H1 (cell line): ENCODE measurements around the gene NCAPG. TPM values are rescaled to one million over a fixed set of nuclear protein-coding genes. Genes with fewer than 3 reads are reported as not detected.

Experiments used
- CTCF ChIA-PET: fragments of 300-600 bp; sonication (Branson Sonifier 250); formaldehyde crosslinking; loops from one replicate; lab custom pipeline; 2021; ENCODE audit not compliant: partially characterized antibody; lab: Charles Lee
- POLR2A ChIA-PET: fragments of 300-600 bp; sonication (Branson Sonifier 250); formaldehyde crosslinking; loops from one replicate; lab custom pipeline; 2021; ENCODE audit warnings: inconsistent platforms; ENCODE audit not compliant: partially characterized antibody; lab: Charles Lee
- DNase-seq, 2 experiments: peaks; one replicate each; pipeline versions ENCODE4 v3.0.0 to v3.0.0-alpha.2; 2010 to 2022; ENCODE audit warnings: low spot score in 2 of 2, low read depth in 1 of 2, mixed read lengths in 1 of 2
- FAIRE-seq: peaks from 2 replicates; lab custom pipeline; 2011; peaks lifted over from hg19 to GRCh38; lab: Jason Lieb, UNC
- H2AFZ ChIP-seq: 2 replicates; pipeline ENCODE4 v1.8.1; 2012; ENCODE audit warnings: low read length, inconsistent platforms
- H2AK5ac ChIP-seq: 2 replicates; pipeline ENCODE4 v1.6.1; 2013; ENCODE audit warnings: low read depth, low read length
- H2BK120ac ChIP-seq: replicated peaks from 2 replicates; pipeline ENCODE3; 2013; ENCODE audit warnings: low read depth, low read length, inconsistent platforms
- H2BK12ac ChIP-seq: 2 replicates; pipeline ENCODE4 v1.6.1; 2013; ENCODE audit warnings: low read depth, low read length
- H2BK15ac ChIP-seq: 2 replicates; pipeline ENCODE4 v1.6.1; 2013; ENCODE audit warnings: low read length
- H2BK20ac ChIP-seq: 2 replicates; pipeline ENCODE4 v1.6.1; 2013; ENCODE audit warnings: low read length
- H2BK5ac ChIP-seq: 2 replicates; pipeline ENCODE4 v1.6.1; 2013; ENCODE audit warnings: low read depth, low read length
- H3K14ac ChIP-seq: 2 replicates; pipeline ENCODE4 v1.6.1; 2013; ENCODE audit warnings: inconsistent platforms; ENCODE audit not compliant: insufficient read length
- H3K18ac ChIP-seq: 2 replicates; pipeline ENCODE4 v1.6.1; 2013; ENCODE audit warnings: low read length; ENCODE audit errors: extremely low read depth
- H3K23ac ChIP-seq: 2 replicates; pipeline ENCODE4 v1.6.1; 2013; ENCODE audit warnings: inconsistent platforms; ENCODE audit not compliant: insufficient read length
- H3K23me2 ChIP-seq: 2 replicates; pipeline ENCODE4 v1.6.1; 2013; ENCODE audit warnings: low read depth, low read length
- H3K27ac ChIP-seq: 2 replicates; pipeline ENCODE4 v1.6.1; 2011; ENCODE audit warnings: low read depth, low read length, inconsistent platforms
- H3K27me3 ChIP-seq, 4 experiments: replicated peaks in 1 of 4; 1 replicate in 1 of 4; 2 replicates in 3 of 4; pipeline versions ENCODE4 v1.6.1 to v1.8.1; 2011 to 2013; ENCODE audit warnings: low read length in 3 of 4, mild to moderate bottlenecking in 3 of 4, inconsistent platforms in 2 of 4, mixed read lengths in 2 of 4, moderate library complexity in 1 of 4; ENCODE audit not compliant: control insufficient read depth in 3 of 4, insufficient read depth in 3 of 4; ENCODE audit errors: extremely low read depth in 1 of 4
- H3K36me3 ChIP-seq, 4 experiments: 2 replicates each; pipeline versions ENCODE4 v1.6.1 to v1.8.1; 2011 to 2013; ENCODE audit warnings: mild to moderate bottlenecking in 4 of 4, low read length in 3 of 4, moderate library complexity in 2 of 4, control low read depth in 1 of 4, inconsistent platforms in 1 of 4; ENCODE audit not compliant: insufficient read depth in 4 of 4, control insufficient read depth in 2 of 4
- H3K4ac ChIP-seq: replicated peaks from 2 replicates; pipeline ENCODE3; 2013; ENCODE audit warnings: low read length, low read depth, mixed read lengths, inconsistent platforms; ENCODE audit not compliant: insufficient read length
- H3K4me1 ChIP-seq, 4 experiments: replicated peaks in 1 of 4; 1 replicate in 1 of 4; 2 replicates in 3 of 4; pipeline versions ENCODE4 v1.6.1 to v1.8.1; 2011 to 2013; ENCODE audit warnings: low read length in 3 of 4, inconsistent platforms in 2 of 4, mixed read lengths in 1 of 4; ENCODE audit not compliant: insufficient read depth in 4 of 4, control insufficient read depth in 3 of 4
- H3K4me2 ChIP-seq, 2 experiments: 2 replicates each; pipeline versions ENCODE4 v1.6.1 to v1.8.1; 2011 to 2013; ENCODE audit warnings: low read depth in 2 of 2, low read length in 2 of 2, control low read depth in 1 of 2, inconsistent platforms in 1 of 2, mild to moderate bottlenecking in 1 of 2; ENCODE audit not compliant: insufficient read depth in 1 of 2
- H3K4me3 ChIP-seq, 4 experiments: fragments of 200-600, 300-600 bp in 1 of 4; sonication (generic), shearing (Covaris generic), sonication (Bioruptor Twin) in 1 of 4; 2 replicates each; pipeline versions ENCODE4 v1.5.1 to v1.8.1; 2011 to 2016; ENCODE audit warnings: low read length in 4 of 4, low read depth in 3 of 4, control low read depth in 2 of 4, inconsistent platforms in 2 of 4, mild to moderate bottlenecking in 2 of 4, mixed read lengths in 1 of 4, moderate library complexity in 1 of 4; ENCODE audit not compliant: insufficient read depth in 2 of 4; ENCODE audit errors: extremely low read depth in 1 of 4
- H3K56ac ChIP-seq: replicated peaks from 2 replicates; pipeline ENCODE3; 2013; ENCODE audit warnings: low read depth, mild to moderate bottlenecking, mixed read lengths, low read length, inconsistent platforms; ENCODE audit not compliant: insufficient read length
- H3K79me1 ChIP-seq: 2 replicates; pipeline ENCODE4 v1.6.1; 2013; ENCODE audit warnings: low read depth, low read length, control low read depth
- H3K79me2 ChIP-seq, 2 experiments: 2 replicates each; pipeline versions ENCODE4 v1.6.1 to v1.8.1; 2012 to 2013; ENCODE audit warnings: low read length in 2 of 2, mild to moderate bottlenecking in 2 of 2, inconsistent platforms in 1 of 2; ENCODE audit not compliant: insufficient read depth in 2 of 2, control insufficient read depth in 1 of 2
- H3K9ac ChIP-seq, 4 experiments: replicated peaks in 1 of 4; 1 replicate in 1 of 4; 2 replicates in 3 of 4; pipeline versions ENCODE4 v1.6.1 to v1.8.1; 2011 to 2013; ENCODE audit warnings: low read depth in 3 of 4, low read length in 3 of 4, control low read depth in 2 of 4, mild to moderate bottlenecking in 2 of 4, moderate library complexity in 2 of 4, inconsistent platforms in 1 of 4; ENCODE audit errors: extremely low read depth in 1 of 4
- H3K9me3 ChIP-seq, 2 experiments: 2 replicates each; pipeline versions ENCODE4 v1.6.1 to v1.8.1; 2012 to 2013; ENCODE audit warnings: mild to moderate bottlenecking in 2 of 2, moderate library complexity in 2 of 2, control low read depth in 1 of 2, inconsistent platforms in 1 of 2, low read depth in 1 of 2, low read length in 1 of 2, mixed read lengths in 1 of 2; ENCODE audit not compliant: insufficient read depth in 2 of 2
- H4K20me1 ChIP-seq, 2 experiments: replicated peaks in 1 of 2; 2 replicates each; pipeline versions ENCODE3 to v1.8.1; 2011 to 2013; ENCODE audit warnings: inconsistent platforms in 2 of 2, low read length in 2 of 2, mild to moderate bottlenecking in 1 of 2; ENCODE audit not compliant: insufficient read depth in 2 of 2, control insufficient read depth in 1 of 2
- H4K5ac ChIP-seq: 2 replicates; pipeline ENCODE4 v1.6.1; 2013; ENCODE audit warnings: low read length, low read depth, mixed read lengths, inconsistent platforms; ENCODE audit not compliant: insufficient read length
- H4K8ac ChIP-seq: 2 replicates; pipeline ENCODE4 v1.8.0; 2013; ENCODE audit warnings: mild to moderate bottlenecking, moderate library complexity, low read length, inconsistent platforms; ENCODE audit not compliant: insufficient read depth; ENCODE audit errors: extremely low read depth
- H4K91ac ChIP-seq: replicated peaks from 2 replicates; pipeline ENCODE3; 2013; ENCODE audit warnings: low read length, mixed read lengths, inconsistent platforms; ENCODE audit not compliant: insufficient read length
- ASH2L ChIP-seq: fragments of 200-600, 300-600 bp; sonication (generic); IDR thresholded peaks from one replicate; pipeline ENCODE4 v1.7.1; 2017; ENCODE audit warnings: low read length
- RAD21 ChIP-seq, 2 experiments: IDR thresholded peaks in 1 of 2; conservative IDR thresholded peaks in 1 of 2; 2 replicates each; pipeline ENCODE4 v1.6.1; 2011; ENCODE audit warnings: low read depth in 2 of 2, low read length in 2 of 2, improper control_type of control experiment in 1 of 2, inconsistent platforms in 1 of 2, mild to moderate bottlenecking in 1 of 2, moderate library complexity in 1 of 2
- TAF7 ChIP-seq: optimal IDR thresholded peaks from 2 replicates; pipeline ENCODE3; 2011; ENCODE audit warnings: low read depth, mild to moderate bottlenecking, inconsistent platforms, low read length, moderate library complexity, borderline replicate concordance
- YY1 ChIP-seq: IDR thresholded peaks from 2 replicates; pipeline ENCODE4 v1.6.1; 2011; ENCODE audit warnings: low read depth, mild to moderate bottlenecking, low read length
- WGBS, 2 experiments: shearing (Covaris generic) in 1 of 2; methylation state at CpG; one replicate each; pipeline versions ENCODE4 v1.1.6 to v1.1.7; 2013 to 2015; ENCODE audit warnings: low lambda C conversion rate in 2 of 2, mixed read lengths in 2 of 2, inconsistent platforms in 1 of 2, low coverage in 1 of 2, missing lambda C conversion rate in 1 of 2; ENCODE audit not compliant: insufficient replicate concordance in 2 of 2, insufficient coverage in 1 of 2, insufficient read length in 1 of 2; ENCODE audit errors: extremely low coverage in 1 of 2, missing lambda C conversion rate in 1 of 2; 5-methylcytosine and 5-hydroxymethylcytosine counted together
- polyA plus RNA-seq, 7 experiments: library from polyadenylated mRNA; depleted of rRNA in 3 of 7; stranded (reverse) in 5 of 7; unstranded in 2 of 7; fragments of >200 nt in 5 of 7; fragments of 200-250 nt in 2 of 7; gene quantifications; 1 replicate in 5 of 7; 2 replicates in 1 of 7; 4 replicates in 1 of 7; pipeline versions ENCODE4 v1.2.1 to v1.2.3, GENCODE V29; 2011 to 2013; ENCODE audit warnings: missing spikeins in 2 of 7, mixed read lengths in 2 of 7
- total RNA-seq: library from RNA; stranded (reverse); fragmentation: NEBNext Ultra II Directional; extraction: Animal tissue kit (Norgen Biotek cat#: 25700); gene quantifications from 2 replicates; pipeline ENCODE4 v1.2.1, GENCODE V29; 2021

Gene NCAPG
- total and polyA plus RNA-seq, 2 of the 8 experiments (the other 6 are each of a cell fraction or from before 2014, with no cell fraction given): 12.9 to 52.3 TPM

DNA sequence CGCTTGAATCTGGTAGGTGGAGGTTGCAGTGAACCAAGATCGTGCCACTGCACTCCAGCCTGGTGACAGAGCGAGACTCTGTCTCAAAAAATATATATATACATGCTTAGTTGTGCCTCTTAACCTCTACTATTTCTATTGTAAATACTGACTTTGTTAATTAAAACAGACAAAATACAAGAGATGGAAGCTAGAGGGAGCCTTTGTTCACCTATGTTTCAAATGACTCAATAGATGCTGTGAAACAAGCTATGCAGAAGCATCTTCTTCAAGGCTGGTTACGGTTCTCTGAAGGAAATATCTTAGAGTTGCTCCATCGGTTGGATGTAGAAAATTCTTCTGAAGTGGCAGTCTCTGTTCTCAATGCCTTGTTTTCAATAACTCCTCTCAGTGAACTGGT is 6.2 kb downstream of the NCAPG start:
- H3K56ac ChIP-seq: no peak overlapping the region
- H2BK120ac ChIP-seq: no peak overlapping the region
- H2AK5ac ChIP-seq: no peak overlapping the region
- no peak overlapping the region for H3K23ac ChIP-seq
- FAIRE-seq (no peak), DNase-seq (no peak)
- no peak overlapping the region for H4K5ac ChIP-seq
- ChIA-PET CTCF (interaction anchor here (0.9 to 2.2 kb wide), 23 partner anchors 9 to 777 kb away, joined by 3 to 12 read pairs (median 5); no protein-coding TSS in a partner anchor), POLR2A (interaction anchor here (0.8 to 1.2 kb wide), 5 partner anchors 8 to 35 kb away, joined by 3 to 5 read pairs (median 4); no protein-coding TSS in a partner anchor)
- H4K91ac ChIP-seq: no peak overlapping the region
- no peak overlapping the region for H2BK12ac ChIP-seq
- H3K4ac ChIP-seq: no peak overlapping the region
- H3K4me3 ChIP-seq: no peak overlapping the region
- H3K4me2 ChIP-seq: no peak overlapping the region
- H4K20me1 ChIP-seq: peaks cover 0 to 1% of the 10 kb centered on the region in 2 experiments
- H3K18ac ChIP-seq: no peak overlapping the region
- no peaks in the 10 kb centered on the region for H3K4me1 ChIP-seq
- no peak overlapping the region for H3K14ac ChIP-seq
- no peaks in the 10 kb centered on the region for H3K27me3 ChIP-seq
- H2BK20ac ChIP-seq: no peak overlapping the region
- H3K79me1 ChIP-seq: no peaks in the 10 kb centered on the region
- no peak overlapping the region for H2BK5ac ChIP-seq
- H2AFZ ChIP-seq: no peak overlapping the region
- no peak overlapping the region for H2BK15ac ChIP-seq
- H3K23me2 ChIP-seq: no peaks in the 10 kb centered on the region
- H3K9me3 ChIP-seq: no peaks in the 10 kb centered on the region
- no peak overlapping the region for H4K8ac ChIP-seq
- WGBS, 2 experiments: 90% methylated on average over 5 of the region's 5 CpGs; no CpG with 5 or more reads in 1 of the 2 experiments
- H3K36me3 ChIP-seq: peaks cover 0 to 51% (median 19%) of the 10 kb centered on the region in 4 experiments
- no peak overlapping the region for H3K9ac ChIP-seq
- peaks cover 3 to 64% of the 10 kb centered on the region in 2 experiments; a peak in 3 of 4 replicates for H3K79me2 ChIP-seq
- no peak overlapping the region for H3K27ac ChIP-seq
- TF ChIP-seq RAD21 (IDR thresholded peaks at IDR 0.05 in 1 of 2, conservative IDR thresholded peaks at IDR 0.05 in 1 of 2; ENCODE audit: low read depth in 2 of 2, low read length in 2 of 2): peak; percentile 41 to 43
- TF ChIP-seq ASH2L: no peak
- TF ChIP-seq YY1: no peak
- no peak for TF ChIP-seq TAF7
